GM18858 (cell line): ENCODE measurements around the gene KRT77.
"Not testable (repeated sequence)": the region's sequence is repeated elsewhere in the genome, so short reads cannot be mapped to it uniquely, and the experiment has no call there.

ENCODE experiments used
- ATAC-seq: cut with Tn5 transposase; IDR thresholded peaks from one replicate; pipeline ENCODE4 v1.9.1; 2021; ENCODE audit not compliant: unreplicated experiment

The KRT77 gene

GRCh38 chr12:52724384-52724783 is 21.1 kb upstream of the KRT77 start:
- ATAC-seq, result no peak

- no peak for ATAC-seq
Measured at GRCh38 chr12:52722680-52723079, 19.4 kb upstream of the KRT77 start.

- no peak for ATAC-seq
Measured at GRCh38 chr12:52721838-52722470, 18.6 kb upstream of the KRT77 start.

- ATAC-seq, result no peak
Measured at GRCh38 chr12:52720365-52720886, 17.1 kb upstream of the KRT77 start.

DNA sequence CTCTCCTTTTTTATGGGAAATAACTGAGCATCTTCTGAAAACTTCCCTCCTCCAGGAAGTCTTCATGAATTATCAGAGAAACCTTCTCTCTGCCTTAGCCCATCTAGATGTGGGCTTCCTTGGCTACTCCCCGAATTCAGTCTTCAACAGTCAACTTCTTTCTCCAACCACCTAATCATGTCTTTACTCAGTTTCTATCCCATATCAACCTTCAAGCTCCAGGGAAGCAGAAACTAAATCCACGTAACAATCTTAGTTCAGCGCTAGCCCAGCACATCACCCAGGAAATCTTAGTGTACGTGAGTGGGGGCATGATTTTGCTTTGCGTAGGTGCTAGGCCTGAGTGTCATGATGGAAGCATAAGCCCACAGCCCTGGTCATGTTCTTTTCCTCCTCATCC is 12.7 kb upstream of the KRT77 start:
- no peak for ATAC-seq

DNA sequence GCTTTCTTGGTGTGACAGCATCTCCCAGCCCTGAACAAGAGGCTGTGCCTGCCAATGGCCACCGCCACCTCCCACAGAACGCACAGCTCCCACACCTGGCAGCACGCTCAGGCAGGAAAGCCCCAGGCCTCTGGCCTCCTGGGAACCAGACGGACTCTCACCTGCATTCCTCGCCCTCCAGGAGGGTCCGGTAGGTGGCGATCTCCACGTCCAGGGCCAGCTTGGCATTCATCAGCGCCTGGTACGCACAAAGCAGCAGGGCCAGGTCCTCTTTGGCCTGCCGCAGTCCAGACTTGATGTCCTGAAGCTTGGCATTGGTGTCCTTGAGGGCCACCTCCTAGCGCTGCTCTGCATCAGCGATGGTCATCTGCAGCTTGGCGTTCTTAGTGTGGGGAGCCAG is 12.1 kb upstream of the KRT77 start:
- no peak for ATAC-seq

GRCh38 chr12:52714887-52715281 is 11.6 kb upstream of the KRT77 start:
- ATAC-seq, result no peak

DNA sequence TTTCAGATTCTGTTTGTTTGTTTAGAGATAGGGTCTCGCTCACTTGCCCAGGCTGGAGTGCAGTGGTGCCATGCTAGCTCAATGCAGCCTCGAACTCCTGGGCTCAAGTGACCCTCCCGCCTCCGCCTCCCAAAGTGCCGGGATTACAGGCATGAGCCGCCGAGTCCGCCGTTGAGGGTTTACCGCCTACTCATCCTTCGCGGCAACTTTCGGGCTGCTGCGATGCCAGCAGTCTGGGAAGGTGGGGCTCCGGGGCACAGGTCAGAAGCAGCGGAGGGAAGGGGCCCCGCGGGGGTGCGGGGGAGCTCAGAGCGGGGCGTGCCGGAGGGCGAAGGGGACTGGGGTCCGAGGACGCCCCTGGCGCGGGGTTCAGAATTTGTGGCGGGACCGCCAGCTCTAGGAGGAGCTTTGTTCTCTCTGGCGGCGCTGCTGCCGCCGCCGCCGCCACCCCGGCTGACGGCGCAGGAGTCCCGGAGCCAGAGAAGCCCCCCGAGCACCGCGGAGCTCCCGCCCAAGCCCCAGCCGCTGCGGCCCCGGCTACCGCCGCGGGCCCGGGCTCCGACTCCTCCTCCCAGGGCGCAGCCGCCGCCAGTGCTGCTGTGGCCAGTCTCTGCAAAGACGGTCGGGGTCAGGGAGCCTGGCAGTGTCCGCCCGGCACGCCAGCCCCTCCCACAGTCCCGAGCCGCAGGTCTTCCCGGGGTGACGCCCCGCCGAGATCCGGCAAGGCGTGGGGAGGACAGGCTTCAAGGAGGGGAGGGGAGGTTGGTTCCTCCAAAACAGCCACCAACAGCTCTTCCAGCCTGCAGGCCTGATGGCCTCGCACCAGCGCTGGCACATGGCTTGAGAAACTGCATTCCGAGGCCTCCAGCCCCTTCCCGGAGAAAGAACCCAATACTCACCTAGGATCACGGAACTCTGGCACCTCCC is 10.9 kb upstream of the KRT77 start:
- ATAC-seq, result no peak

GRCh38 chr12:52712122-52712521 is 8.8 kb upstream of the KRT77 start:
- ATAC-seq, result not testable (repeated sequence)

DNA sequence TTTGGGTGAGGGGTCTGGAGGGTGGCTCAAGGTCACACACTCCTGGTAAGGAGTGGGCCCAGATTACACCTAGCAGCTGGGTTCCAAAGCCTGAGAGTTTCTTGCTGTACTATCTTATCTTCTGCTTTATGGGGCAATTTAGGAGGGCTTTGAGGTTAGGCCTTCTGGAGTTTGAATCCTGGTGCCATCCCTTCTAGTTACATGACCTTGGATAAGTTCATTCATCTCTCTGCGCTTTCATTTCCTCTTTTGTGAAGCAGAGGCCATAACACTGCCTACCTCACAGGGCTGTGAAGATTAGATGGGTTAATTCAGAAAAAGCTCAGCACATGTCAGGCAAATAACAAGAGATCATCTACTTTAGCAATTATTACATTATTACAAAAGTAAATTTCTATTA is 7.4 kb upstream of the KRT77 start:
- ATAC-seq, result no peak

DNA sequence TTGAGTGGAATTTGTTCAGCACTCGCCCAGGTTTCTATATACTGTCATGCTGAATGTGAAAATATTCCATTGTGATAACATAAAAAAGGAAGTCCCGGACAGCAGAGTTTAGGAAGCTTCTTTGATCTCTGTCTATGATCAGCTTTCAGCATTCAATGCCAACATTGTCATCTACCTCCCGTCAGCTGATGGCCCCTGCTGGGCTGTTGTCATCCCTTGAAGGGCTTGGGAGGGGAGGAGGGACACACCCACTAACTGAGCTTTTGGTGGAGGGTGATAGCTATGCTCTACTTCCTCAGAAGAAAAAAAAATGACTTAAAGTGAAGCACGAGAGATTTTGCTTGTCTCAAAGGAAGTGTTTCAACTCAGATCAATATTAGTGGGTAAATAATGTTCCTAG is 4.7 kb upstream of the KRT77 start:
- ATAC-seq, result no peak

- ATAC-seq, result no peak
Measured at GRCh38 chr12:52704464-52704863, 1.1 kb upstream of the KRT77 start.

GRCh38 chr12:52703878-52704277 is 554 bp upstream of the KRT77 start:
- ATAC-seq, result no peak

DNA sequence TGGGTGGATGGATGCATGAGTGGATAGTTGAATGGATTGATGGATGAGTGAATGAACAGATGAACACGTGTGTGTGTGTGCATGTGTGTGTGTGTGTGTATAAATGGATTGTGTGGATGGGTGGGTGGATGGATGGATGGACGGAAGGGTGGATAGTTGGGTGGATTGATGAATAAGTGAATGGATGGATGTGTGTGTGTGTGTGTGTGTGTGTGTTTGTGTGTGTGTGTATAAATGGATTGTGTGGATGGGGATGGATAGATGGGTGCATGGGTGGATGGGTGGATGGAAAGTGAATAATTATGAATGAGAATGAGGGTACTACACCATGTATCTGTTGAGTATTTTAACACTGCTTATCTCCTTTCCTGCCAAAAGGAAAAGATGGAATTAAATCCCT is 986 bp downstream of the KRT77 start:
- ATAC-seq, result no peak

GRCh38 chr12:52701281-52701680 is 2.0 kb downstream of the KRT77 start:
- ATAC-seq, result no peak

- ATAC-seq, result no peak
Measured at GRCh38 chr12:52699960-52700359, 3.4 kb downstream of the KRT77 start.

DNA sequence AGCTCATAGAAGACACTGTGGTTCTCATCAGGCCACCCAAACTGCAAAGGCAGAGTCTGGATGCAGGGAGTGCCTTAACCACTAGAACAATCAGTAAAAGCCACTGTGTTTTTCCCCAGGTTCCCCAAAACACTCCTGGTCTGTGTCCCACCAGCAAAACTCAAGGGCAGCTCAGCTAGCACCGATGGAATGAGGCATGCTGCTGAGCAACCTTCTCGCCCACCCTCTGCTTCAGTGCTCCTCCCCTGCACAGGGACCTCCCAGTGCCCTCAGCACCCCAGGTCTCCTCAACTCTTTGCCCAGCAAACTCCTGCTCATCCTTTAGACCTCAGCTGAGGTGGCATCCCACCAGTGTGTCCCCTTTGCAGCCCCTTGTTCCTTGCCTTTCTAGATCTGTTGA is 4.0 kb downstream of the KRT77 start:
- no peak for ATAC-seq

GRCh38 chr12:52698651-52699340 is 4.5 kb downstream of the KRT77 start:
- no peak for ATAC-seq

- ATAC-seq, result no peak
Measured at GRCh38 chr12:52697058-52697582, 6.2 kb downstream of the KRT77 start.

DNA sequence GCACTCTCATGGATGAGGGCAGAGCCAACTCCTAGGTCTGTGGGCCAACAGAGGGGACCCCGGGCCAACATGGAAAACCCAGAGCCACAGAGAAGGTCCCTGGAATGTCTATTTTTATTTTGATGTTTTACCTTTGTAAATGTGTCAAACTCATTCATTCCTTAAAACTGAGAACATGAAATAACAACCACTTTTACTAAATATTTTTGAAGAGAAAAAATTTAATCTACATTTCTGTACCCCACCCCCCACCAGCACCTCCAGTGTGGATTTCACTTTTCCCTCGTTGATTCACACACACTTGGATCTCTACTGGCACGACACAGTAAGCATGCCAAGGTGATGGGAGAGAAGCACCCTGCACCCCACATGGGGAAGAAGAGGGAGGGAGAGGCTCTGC is 6.7 kb downstream of the KRT77 start:
- no peak for ATAC-seq

DNA sequence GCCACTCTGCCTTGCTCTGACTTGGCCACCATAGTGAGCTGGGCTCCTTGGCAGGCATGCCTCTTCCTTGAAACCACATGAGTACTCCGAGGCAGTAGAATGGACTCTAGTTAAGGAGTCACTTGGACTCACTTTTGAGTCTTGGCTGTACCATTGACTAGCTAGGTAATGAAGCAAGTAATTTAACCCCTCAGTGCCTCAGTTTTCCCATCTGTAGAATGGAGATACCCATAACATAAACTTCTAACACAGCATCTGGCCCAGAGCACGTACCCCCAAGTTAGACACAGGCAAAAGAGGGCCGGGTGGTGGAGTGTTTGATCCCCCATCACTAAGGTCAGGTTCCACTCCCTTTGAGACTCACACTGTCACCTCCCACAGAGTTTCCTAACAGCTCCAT is 8.3 kb downstream of the KRT77 start:
- no peak for ATAC-seq
